GM18511 (cell line): ENCODE data around the gene GLI1.
"Not testable (repeated sequence)": the region's sequence is repeated elsewhere in the genome, so short reads cannot be mapped to it uniquely, and the experiment has no call there.

Experiments
- ATAC-seq: cut with Tn5 transposase; IDR thresholded peaks from one replicate; pipeline ENCODE4 v1.9.1; 2021; ENCODE audit warnings: mild to moderate bottlenecking, moderate library complexity; ENCODE audit not compliant: unreplicated experiment

GLI1 gene

DNA sequence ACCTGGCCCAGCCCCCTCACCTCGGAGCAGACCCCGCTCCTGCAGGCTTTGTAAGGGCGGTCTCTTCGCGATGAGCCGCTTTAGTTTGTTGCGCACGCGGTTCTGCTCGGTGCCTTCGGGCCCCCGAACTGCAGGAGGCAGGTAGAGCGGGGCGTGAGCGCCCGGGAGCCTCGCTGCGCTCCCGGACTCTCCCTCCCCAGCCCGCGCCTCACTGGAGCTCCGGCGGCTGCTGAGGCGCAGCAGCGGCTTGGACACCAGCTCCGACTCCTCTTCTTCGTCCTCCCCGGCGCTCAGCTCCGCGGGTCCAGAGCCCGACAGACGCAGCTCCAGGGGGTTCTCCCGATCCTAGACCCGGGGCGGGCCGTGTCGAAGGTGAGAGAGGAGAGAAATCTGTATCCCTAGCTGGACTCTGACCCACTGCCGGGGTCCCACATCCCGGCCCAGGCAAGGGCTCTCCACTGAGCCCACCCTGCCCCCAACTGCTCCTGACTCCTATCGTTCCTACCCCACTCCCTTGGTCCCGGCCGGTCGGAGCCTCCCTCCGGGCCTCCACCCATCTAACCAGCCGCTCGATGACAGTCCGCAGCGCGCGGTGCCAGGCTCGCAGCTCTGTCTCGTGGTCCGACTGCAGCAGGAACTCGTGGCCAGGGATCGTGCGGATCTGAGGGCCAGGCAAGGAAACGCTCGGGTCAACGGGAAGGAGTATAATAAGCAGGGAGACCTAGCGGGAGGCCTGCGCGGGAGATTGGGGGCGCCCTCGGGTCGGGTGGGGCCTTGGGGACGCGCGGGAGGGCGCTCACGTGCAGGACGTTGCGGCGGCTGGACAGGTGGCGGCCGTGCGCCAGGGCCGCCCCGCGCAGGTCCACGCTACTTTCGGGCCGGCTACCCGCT lies 15.9 kb downstream of the GLI1 start:
- ATAC-seq, result no peak

DNA sequence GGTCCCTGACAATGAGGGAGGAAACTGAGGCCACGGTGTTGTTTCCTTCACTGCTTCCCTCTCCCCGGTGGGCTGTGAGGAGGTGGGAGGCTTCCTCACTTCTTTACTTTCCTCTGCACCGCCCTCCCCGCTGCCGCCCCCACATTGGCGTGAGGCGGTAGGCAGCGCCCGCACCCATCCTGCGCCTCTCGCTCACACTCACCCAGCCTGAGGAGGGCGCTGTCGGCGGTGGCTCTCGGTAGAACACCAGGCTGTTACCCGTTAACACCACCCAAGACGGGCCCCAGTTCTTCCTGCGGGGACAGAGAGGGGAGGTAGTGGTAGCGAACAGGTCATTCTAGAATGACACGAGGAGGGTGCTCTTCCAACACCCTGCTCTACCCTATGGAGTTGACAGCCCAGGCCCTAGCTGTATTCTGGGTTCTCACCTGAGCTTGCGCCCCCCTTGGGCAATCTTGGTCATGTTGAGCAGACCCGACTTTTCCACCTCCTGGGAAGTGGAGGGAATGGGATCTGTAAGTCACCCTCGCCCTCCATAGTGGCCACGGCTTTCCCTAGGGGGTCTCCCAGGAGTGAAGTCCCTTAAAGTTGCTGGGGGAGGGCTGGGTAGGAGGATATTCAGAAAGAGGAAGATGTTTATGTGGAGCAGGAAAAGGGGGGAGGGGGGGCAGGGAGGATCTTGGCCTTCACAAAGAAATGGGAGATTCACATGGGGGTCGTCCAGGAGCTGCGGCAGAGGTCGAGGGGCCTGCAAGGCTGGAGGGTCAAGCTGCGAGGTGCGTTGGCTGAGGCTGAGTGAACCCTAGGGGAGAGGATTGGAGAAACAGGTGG lies 16.8 kb downstream of the GLI1 start:
- ATAC-seq, result peak; percentile 47

DNA sequence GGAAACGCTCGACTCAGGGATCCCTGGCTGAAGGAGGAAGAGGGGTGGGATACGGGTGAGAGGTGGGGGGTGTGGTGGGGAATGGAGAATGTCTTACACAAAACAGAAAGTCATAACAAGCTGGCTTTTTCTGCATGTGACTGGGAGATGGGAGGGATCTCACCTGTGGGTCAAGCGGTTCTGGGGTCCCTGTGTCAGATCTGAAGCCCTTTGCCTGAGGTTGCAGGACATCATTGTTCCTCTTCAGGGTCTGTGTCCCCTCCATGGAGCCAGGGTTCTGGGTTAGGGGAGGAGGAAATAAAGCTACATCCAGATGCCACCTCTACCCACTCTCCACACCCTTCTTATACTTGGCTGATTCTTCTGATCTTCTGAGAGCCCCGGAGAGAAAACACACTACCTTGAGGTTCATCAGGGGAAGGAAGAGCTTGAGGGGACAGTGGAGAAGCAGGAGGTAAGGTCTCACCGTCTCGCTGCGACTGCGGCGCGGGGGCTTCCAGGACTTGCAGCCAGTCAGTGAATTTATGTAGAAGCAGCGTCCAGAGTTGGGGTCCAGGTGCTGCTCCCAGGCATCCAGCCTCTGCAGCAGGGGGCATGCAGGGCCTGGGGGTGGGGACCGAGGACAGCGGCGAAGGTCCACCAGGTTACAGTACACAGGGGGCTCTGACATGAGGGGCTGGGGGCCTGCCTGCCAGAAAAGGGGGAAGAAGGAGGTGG lies 17.6 kb downstream of the GLI1 start:
- ATAC-seq, result no peak

DNA sequence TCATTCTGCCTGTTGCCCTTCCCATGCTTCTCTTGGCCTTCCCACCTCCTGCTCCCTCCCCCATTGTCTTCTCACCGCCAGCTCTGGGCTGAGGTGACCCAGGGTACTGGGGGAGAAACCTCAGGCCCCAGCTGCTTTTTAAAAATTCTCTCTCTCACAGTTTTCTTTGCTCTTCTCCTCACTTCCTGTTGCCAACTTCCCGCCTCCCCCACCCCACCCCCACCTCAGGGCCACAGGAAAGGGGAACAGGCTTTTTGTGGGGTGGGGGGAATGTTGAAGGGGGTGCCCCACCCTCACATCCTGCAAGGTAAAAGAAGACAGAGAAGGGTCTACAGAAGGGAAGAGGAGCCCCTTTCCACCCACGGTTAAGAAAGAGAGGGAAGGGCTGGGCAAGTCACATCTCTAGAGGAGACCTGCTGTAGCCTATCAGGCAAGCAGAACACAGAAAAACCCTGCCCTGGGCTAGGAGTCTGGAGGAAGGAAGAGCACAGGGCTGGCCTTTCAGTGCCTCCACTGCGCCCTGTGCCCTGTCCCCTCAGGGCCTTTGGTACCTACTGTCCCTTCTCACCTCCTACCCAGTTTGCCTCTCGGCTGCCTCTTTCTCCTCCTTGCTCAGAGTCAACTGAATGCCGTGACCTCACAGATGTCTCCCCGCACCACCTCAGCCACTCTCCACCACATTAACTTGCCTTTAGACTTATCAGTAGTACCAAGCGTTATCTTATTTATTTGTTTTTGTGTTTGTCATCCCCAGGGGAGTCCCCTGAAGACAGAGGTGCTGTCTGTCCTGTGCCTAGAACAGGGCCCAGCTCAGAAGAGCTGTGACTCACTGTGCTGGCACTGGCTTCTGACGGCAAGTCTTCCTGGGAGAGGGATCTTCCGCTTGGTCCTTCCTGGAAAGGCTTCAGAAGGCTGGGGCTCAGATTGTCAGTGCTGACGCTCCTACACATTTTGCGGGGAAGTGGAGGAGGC lies 18.4 kb downstream of the GLI1 start:
- ATAC-seq, result peak; percentile 51

DNA sequence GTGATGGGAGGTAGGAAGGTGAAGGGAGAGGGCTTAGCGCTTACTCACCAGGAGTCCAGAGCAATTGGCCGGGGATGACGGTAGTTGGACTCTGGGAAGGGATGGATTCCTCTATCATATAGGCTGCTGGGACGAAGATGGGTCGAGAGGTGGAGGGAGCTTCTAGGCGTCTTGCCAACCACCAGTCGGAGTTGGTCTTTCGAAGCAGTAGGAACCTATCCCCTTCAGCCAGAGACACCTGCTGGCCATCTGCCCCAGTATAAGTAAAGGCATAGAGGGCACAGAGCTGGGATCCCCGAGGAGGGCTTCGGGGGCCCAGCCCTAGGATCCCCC lies 19.4 kb downstream of the GLI1 start:
- no peak for ATAC-seq

DNA sequence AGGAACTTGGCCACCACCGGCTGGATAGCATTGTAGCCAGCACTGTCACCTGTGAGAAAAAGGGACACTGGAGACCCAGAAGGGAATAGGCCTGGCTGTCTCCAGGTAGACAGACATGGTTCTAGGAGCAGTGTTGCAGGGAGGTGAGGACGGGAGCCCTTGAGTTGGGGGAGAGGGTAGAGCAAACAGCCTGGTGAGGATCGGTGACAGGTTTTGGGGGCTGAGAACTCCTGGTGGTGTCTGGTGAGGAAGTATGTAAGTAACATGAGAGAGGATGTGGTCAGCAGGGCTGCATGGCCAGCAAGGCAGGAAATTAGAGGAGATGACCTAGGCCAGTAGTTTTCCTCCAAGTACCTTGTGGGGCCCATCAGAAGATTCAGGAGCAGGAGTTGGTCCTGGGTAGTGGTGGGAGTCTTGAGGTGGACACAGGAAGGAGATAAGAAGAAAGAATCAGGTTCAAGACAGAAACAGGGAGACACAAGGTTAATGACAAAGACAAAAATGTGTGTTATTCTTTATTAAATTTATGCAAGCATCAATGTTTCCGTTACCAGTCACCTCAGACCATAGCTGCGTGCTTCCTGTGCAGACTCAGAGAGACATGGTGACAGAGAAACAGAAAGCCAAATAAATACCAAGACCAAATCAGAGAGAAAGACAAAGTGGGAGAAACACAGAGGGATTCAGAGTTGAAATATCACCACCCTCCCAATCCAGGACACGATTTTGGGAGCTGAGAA lies 20.0 kb downstream of the GLI1 start, which contains the start of gene ARHGAP9:
ARHGAP9 (minus strand) TSS at position 491 of the 740 bp plus-strand sequence; CDS start at position 31, 460 bp downstream.
- ATAC-seq, result peak; percentile 32

DNA sequence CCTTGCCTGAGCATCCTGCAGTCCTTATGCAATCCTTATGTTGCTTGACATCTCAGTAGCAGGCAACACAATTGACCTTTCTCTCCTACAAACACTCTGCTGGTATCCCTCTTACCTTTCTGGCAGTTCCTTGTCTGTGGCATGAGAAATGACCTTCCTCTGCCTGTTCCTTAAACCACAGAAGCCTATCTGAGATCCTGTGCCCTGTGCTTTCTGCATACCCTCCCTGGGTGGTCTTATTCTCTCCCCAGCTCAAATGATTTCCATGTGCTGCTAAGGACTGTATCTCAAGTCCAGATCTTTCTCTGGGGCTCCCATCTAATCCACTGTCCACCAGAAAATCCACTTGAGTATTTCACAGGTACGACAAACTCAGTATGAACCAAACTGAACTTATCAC lies 22.1 kb downstream of the GLI1 start:
- no peak for ATAC-seq

DNA sequence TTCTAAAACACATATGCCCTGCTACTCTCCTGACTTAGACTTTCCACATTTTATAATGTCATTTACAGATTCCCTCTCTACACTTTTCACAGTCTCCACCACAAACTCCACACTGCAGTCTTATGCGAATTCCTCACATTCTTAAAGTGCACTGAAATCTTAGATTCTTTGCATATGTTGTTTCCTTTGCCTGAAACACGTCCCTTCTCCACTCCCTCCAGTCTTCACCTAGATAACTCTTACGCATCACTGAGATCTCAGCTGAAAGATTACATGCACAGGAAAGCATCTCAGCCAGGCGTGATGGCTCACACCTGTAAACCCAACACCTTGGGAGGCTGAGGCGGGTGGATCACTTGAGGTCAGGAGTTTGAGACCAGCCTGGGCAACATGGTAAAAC lies 23.9 kb downstream of the GLI1 start:
- no peak for ATAC-seq

DNA sequence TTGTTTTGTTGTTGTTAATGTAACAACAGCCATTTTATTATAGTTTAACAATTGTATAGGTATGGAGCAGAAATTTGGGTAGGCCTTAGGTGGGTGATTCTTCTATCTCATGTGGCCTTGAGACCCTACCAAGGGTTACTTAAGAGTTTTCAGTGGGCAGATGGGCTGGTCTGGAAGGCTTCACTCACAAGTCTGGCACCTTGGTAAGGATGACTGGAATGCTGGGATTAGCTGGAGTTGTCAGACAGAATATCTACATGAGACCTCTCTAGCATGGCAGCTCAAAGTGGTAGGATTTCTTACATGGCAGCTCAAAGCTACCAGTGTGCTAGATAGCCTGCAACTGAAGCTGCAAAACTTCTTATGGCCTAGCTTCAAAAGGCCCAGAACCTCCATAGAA lies 26.1 kb downstream of the GLI1 start:
- ATAC-seq, result no peak

DNA sequence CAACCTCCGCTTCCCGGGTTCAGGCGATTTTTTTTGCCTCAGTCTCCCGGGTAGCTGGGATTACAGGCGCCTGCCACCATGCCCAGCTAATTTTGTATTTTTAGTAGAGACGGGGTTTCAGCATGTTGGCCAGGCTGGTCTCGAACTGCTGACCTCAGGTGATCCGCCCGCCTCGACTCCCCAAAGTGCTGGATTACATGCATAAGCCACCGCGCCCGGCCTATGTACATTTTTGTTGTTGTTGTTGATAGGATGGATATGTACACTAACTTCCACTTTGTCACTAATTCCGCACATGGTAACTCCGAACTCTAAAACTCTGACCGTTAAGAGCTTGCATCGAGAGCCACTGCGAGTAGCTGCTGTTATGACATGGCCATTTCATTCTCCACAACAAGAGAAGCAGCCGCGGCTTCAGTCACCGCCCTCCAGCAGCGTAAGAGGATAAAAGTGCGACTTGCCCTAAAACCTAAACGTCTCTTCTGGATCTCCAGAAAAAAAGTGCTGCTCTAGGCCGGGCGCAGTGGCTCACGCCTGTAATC lies 27.5 kb downstream of the GLI1 start:
- ATAC-seq, result no peak

DNA sequence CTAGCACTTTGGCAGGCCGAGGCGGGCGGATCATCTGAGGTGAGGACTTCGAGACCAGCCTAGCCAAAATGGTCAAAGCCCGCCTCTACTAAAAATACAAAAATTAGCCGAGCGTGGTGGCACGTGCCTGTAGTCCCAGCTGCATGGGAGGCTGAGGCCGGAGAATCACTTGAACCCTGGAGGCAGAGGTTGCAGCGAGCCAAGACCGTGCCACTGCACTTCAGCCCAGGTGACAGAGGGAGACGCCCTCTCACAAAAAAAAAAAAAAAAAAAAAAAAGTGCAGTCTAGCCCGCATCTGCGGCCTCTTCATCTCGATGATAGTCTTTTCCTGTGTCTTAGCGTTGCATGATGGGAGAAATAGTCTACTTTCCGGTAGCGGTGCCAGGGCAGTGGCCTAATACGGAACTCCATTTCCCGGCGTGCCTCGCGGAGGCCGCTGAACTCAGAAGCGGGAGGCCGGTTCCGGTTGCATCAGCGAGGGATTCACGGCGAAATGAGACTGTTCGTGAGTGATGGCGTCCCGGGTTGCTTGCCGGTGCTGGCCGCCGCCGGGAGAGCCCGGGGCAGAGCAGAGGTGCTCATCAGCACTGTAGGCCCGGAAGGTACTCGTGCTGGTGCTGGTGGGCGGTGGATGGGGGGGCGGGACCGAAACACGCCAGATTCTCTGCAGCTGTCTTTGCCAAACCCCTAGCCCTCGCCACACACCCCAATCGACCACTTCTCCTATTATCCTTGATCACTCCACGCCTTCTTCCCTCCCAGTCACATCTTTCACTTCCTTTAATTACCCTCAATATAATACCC lies 28.2 kb downstream of the GLI1 start, which contains the start of gene MARS1:
MARS1 (plus strand) TSS at position 472 of the 805 bp plus-strand sequence; CDS start at position 495, 23 bp downstream.
- ATAC-seq, result peak; percentile 98

DNA sequence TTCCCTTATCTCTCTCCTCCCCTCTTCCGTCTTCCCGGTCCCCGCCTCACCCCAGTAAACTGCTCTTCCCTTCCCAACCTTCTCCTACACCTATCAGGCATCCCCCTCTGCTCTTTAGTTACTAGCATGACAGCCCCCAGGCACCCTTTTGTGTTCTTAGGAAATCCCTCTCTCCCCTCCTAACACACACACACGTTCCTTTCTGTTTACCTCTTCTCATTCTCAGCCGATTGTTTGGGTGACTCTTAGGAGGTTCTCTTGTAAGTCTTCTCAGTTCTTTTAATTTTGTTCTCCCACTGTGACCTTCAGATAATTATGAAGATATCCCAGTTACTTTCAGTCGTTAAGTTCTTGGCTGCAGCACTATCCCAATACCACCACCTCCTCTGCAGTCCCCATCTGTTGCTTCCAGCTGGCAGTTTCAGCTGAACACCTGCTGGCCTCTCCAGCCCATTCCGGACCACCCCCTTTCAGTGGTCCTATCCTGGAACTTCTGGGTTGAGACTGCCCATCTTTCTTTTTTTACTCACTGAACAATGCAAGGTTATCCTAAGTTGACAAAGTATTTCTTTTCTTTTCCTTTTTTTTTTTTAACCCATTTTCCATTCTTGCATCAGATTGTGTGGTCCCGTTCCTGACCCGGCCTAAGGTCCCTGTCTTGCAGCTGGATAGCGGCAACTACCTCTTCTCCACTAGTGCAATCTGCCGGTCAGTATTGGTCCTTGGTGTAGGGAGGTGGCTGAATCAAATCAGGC lies 29.0 kb downstream of the GLI1 start:
- no peak for ATAC-seq

DNA sequence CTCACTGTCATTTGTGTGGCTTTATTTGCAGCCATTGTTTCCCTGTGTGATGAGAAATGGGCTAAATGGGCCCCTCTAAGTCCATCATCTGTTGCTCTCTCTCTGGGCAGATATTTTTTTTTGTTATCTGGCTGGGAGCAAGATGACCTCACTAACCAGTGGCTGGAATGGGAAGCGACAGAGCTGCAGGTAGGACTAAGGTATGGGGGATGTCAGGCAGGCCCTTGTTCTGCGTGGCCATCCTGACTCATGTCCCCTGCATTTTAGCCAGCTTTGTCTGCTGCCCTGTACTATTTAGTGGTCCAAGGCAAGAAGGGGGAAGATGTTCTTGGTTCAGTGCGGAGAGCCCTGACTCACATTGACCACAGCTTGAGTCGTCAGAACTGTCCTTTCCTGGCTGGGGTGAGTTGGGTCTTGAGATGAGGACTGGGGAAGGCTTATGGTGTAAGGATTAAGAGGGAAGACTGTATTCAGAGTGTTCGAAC lies 29.6 kb downstream of the GLI1 start:
- ATAC-seq, result no peak

DNA sequence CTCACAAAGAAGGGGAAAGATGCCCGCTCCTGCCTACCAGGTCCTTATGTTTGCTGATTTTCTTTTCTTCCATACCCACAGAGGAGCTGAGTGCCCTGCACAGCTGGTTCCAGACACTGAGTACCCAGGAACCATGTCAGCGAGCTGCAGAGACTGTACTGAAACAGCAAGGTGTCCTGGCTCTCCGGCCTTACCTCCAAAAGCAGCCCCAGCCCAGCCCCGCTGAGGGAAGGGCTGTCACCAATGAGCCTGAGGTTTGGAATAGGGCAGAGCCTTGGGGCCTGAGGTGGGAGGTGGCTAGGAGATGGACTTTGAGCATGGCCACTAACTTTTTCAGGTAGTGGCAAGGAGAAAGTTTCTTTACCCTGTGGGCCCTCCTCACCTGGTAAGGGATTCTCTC lies 30.5 kb downstream of the GLI1 start:
- ATAC-seq, result no peak

DNA sequence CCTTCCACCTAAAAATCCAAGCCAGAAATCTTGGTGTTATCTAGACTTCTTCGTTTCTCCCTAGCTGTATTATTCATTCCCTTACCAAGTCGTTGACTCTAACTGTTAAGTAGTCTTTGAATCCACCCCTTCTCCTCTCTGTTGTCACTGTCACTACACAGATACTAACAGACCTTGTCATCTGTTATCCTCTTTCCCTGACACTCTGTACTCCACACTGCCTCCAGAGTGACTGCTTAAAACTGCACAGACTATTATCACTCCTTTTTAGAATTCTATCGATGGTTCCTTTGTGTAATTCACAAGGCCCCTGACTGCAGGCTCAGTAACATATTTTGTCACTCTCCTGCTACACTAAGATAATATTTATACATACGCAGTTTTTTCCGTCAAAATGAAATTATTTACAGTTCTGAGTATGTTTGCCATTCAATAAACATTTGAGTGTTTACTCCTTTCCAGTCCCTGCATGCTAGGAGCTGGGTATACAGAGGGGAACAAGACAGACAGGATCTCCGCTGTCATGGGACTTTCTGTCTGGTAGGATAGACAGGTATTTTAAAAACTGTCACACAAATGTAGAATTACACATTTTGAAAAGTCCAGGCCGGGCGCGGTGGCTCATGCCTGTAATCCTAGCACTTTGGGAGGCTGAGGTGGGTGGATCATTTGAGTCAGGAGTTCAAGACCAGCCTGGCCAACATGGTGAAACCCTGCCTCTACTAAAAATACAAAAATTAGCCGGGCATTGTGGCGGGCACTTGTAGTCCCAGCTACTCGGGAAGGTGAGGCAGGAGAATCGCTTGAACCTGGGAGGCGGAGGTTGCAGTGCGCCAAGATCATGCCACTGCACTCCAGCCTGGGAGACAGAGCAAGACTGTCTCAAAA lies 32.1 kb downstream of the GLI1 start:
- no peak for ATAC-seq

DNA sequence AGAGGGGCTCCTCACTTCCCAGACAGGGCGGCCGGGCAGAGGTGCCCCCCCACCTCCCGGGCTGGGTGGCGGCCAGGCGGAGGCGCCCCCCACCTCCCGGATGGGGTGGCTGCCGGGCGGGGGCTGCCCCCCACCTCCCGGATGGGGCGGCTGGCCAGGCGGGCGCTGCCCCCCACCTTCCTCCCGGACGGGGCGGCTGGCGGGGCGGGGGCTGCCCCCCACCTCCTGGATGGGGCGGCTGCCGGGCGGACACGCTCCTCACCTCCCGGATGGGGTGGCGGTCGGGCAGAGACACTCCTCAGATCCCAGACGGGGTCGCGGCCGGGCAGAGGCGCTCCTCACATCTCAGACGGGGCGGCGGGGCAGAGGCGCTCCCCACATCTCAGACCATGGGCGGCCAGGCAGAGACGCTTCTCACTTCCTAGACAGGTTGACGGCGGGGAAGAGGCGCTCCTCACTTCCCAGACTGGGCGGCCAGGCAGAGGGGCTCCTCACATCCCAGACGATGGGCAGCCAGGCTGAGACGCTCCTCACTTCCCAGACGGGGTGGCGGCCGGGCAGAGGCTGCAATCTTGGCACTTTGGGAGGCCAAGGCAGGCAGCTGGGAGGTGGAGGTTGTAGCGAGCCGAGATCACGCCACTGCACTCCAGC lies 35.6 kb downstream of the GLI1 start:
- not testable (repeated sequence) for ATAC-seq
